NCI-H2107 (cell line): Measurements from ENCODE around the gene SLC35F2.
"Not testable (repeated sequence)": the region's sequence is repeated elsewhere in the genome, so short reads cannot be mapped to it uniquely, and the experiment has no call there.

Experiments
- DNase-seq: peaks from one replicate; lab custom pipeline; 2025; lab: John Stamatoyannopoulos, UW

Gene SLC35F2, protein sequence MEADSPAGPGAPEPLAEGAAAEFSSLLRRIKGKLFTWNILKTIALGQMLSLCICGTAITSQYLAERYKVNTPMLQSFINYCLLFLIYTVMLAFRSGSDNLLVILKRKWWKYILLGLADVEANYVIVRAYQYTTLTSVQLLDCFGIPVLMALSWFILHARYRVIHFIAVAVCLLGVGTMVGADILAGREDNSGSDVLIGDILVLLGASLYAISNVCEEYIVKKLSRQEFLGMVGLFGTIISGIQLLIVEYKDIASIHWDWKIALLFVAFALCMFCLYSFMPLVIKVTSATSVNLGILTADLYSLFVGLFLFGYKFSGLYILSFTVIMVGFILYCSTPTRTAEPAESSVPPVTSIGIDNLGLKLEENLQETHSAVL

GRCh38 chr11:107858217-107859070 is at the start of gene SLC35F2:
Gene SLC35F2 (minus strand): TSS chr11:107858787. CDS start chr11:107858767, 20 bp downstream.
- DNase-seq = peak; percentile 30

DNA sequence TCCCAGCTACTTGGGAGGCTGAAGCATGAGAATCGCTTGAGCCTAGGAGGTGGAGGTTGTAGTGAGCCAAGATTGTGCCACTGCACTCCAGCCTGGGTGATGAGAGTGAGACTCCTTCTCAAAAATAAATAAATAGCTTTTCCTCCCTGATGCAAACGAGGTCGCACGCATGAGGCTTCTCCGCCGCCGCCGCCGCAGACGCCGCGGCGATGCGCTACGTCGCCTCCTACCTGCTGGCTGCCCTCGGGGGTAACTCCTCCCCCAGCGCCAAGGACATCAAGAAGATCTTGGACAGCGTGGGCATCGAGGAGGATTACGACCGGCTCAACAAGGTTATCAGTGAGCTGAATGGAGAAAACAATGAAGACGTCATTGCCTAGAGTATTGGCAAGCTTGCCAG is 49.6 kb upstream of the SLC35F2 start:
- no peak for DNase-seq

- DNase-seq = no peak
These were observed 39.7 kb upstream of the SLC35F2 start for GRCh38 chr11:107898270-107898669.

- DNase-seq = no peak
These were observed 23.7 kb upstream of the SLC35F2 start for GRCh38 chr11:107882095-107882820.

DNA sequence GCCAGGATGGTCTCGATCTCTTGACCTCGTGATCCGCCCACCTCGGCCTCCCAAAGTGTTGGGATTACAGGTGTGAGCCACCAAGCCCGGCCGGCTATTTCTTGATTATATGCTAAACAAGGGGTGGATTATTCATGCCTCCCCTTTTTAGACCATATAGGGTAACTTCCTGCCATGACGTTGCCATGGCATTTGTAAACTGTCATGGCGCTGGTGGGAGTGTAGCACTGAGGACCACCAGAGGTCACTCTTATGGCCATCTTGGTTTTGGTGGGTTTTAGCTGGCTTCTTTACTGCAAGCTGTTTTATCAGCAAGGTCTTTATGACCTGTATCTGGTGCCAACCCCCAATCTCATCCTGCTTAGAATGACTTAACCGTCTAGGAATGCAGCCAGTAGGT is 22.9 kb upstream of the SLC35F2 start:
- DNase-seq = not testable (repeated sequence)

GRCh38 chr11:107876141-107876540 is 17.6 kb upstream of the SLC35F2 start:
- DNase-seq = no peak

- DNase-seq = no peak
These were observed 6.0 kb upstream of the SLC35F2 start for GRCh38 chr11:107864591-107864990.

DNA sequence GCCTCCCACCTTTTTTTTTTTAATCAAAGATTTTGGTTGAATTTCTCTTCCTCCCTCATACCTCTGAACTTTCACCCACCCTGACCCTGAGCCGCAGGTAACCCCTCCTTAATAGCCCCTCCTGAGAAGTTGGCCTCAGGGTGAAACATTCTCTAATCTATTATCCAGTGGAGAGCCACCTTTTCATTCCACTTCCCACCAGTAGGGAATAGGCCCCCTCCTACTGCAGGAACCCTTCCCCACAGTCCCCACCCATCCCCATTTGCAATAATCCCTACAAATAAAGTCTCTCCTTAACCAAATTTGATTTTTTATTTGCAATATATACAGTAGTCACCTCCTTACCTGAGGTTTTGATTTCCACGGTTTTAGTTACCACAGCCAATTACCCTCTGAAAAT is 2.1 kb upstream of the SLC35F2 start:
- DNase-seq = no peak

- not testable (repeated sequence) for DNase-seq
These were observed 1.6 kb upstream of the SLC35F2 start for GRCh38 chr11:107860240-107860620.

GRCh38 chr11:107859459-107860239 is 1.1 kb upstream of the SLC35F2 start:
- no peak for DNase-seq

GRCh38 chr11:107857550-107858216 is 904 bp downstream of the SLC35F2 start:
- no peak for DNase-seq

GRCh38 chr11:107856981-107857517 is 1.5 kb downstream of the SLC35F2 start:
- no peak for DNase-seq

DNA sequence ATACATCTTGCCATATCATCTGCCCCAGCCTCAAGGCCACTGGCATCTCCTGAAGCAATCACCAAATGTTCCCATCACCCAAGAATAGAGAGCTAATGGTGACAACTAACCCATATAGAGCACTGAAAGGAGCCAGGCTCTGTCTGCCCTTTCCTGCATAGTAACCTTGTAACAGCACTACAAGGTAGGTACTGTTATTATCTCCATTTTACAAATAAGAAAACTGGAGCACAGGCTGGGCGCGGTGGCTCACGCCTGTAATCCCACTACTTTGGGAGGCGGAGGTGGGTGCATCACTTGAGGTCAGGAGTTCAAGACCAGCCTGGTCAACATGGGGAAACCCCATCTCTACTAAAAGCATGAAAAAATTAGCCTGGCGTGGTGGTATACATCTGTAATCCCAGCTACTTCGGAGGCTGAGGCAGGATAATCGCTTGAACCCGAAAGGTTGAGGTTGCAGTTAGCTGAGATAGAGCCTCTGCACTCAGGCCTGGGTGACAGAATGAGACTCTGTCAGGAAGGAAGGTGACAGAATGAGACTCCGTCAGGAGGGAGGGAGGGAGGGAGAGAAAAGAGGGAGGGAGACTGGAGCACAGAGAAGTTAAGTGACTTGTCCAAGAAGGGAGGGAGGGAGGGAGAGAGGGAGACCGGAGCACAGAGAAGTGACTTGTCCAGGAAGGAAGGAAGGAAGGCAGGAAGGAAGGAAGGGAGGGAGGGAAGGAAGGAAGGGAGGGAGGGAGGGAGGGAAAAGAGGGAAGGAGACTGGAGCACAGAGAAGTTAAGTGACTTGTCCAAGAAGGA is 2.2 kb downstream of the SLC35F2 start:
- no peak for DNase-seq

DNA sequence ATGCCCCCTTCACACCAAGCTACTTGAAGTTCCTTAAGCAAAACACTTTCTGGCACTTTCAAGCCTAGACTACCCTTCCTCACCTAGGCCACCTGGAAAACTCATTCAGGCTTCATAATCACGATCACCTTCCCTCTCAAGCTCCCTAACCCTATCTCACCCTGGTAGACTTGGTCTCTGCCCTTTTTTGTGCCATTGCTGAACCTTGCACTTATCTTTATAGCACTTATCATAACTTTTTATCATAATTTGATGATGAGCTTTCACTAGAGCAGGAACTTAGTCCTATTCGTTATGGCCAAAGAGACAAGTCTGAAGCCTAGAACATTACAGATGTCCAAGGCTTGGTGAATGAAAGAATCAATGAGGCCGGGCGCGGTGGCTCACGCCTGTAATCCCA is 5.5 kb downstream of the SLC35F2 start:
- DNase-seq = no peak

DNA sequence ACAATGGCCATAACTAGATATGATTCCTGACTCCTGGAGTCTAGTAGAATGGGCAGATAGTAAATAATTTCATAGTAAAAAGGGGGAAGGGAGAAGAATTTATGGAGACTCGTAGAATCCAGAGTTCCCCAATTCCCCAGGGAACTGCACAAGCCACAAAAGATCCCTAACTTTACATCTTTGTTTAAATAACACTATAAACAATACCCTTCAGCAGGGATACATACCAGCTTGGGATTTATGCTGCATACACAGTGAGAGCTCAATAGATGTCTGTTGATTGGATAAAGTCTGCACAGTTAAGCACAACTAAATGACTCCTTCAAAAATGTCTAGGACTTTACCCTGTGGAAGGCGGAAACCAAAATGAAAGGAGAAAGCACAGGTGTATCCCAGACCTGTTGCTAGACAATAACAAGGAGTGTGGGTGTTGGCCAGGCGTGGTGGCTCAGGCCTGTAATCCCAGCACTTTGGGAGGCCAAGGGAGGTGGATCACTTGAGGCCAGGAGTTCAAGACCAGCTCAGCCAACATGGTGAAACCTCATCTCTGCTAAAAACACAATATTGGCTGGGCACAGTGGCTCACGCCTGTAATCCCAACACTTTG is 6.8 kb downstream of the SLC35F2 start:
- DNase-seq = no peak

DNA sequence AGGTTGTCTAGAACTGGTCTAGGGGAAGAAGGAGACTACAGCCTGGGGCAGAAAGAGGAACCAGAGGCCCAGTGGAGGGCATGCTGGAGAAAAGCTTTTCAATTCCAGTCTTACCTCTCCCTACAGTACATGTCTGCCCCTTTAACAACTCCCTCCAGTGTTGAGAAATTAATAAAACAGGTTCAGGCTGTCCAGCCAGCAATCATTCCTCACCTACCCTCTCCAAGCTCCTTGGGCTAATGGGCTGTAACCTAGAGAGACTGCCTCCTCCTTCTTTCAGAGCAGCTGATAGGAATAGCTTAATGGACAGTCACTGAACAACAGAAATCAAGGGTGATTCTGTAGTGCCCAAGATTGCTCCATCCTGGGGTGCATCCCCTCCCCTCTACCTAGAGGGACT is 8.8 kb downstream of the SLC35F2 start:
- DNase-seq = no peak

DNA sequence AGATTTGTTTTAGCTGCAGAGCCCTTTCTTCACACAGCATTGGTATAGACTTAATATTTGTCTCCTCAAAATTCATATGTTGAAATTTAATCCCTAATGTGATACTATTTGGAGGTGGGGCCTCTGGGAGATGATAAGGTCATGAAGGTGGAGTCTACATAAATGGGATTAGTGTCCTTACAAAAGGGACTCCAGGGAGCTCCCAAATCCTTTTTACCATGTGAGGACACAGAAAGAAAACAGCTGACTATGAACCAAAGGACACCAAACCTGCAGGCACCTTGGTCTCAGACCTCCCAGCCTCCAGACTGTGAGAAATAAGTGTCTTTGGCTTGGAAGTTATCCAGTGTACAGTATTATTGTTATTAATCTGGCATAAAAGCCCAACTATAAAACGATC is 10.2 kb downstream of the SLC35F2 start:
- DNase-seq = no peak

DNA sequence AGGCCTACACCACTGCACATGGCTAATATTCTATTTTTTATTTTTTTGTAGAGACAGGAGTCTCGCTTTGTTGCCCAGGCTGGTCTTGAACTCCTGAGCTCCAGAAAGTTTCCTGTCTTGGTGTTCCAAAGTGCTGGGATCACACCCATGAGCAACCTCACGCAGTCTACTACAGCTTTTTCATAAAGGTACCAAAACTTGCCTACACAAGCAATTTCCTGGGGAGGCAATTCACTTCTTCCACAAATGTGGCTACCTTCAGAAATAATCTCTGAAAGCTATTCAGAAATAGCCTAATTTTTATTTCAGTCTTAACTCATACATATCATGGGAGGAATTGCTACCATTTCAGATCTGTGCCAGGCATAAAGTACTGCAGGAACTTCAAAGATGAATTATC is 11.4 kb downstream of the SLC35F2 start:
- DNase-seq = no peak

GRCh38 chr11:107844041-107844440 is 14.5 kb downstream of the SLC35F2 start:
- DNase-seq = no peak
